ENCODE data around the gene CEP55. TPM values are rescaled to one million over a fixed set of nuclear protein-coding genes. Genes with fewer than 3 reads are reported as not detected.

CEP55 gene
- total and polyA plus RNA-seq, 9 of the 15 experiments (the other 6 are each of a cell fraction or from before 2014, with no cell fraction given) = 4.4 to 32.5 (median 18.1) TPM

DNA sequence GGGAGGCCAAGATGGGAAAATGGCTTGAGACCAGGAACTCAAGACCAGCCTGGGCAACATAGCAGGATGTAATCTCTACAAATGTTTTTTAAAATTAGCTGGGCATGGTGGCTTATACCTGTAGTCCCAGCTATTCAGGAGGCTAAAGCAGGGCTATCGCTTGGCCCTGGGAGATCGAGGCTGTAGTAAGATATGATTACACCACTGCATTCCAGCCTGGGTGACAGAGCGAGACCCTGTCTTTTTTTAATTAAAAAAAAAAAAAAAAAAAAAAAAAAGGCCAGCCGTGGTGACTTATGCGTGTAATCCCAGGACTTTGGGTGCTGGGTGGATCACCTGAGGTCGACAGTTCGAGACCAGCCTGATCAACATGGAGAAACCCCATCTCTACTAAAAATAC, 41.7 kb upstream of the CEP55 start:
- H3K9me1 ChIP-seq (ENCODE audit: control insufficient read depth, insufficient read depth, low read length) = no peaks in the 10 kb centered on the region
- DNase-seq (ENCODE audit: extremely low read depth in 1 of 4, low spot score in 3 of 4) = no peak
- no peak overlapping the region for H3K9ac ChIP-seq (ENCODE audit: insufficient read depth in 1 of 2, low read depth in 2 of 2, low read length in 2 of 2)
- H3K27ac ChIP-seq (ENCODE audit: extremely low read depth, low read depth, low read length) = no peak overlapping the region
- no peaks in the 10 kb centered on the region for H3K4me1 ChIP-seq (replicated peaks in 1 of 2; ENCODE audit: control insufficient read depth in 2 of 2, insufficient read depth in 2 of 2, low read length in 2 of 2)
- H3K9me3 ChIP-seq (replicated peaks; ENCODE audit: control insufficient read depth, insufficient read depth, low read depth, low read length) = no peaks in the 10 kb centered on the region
- no peak for FAIRE-seq
- ChIA-PET CTCF (ENCODE audit: low intra/inter-chr PET ratio) (no interaction called here), POLR2A (interaction anchor here (1.7 kb wide), 1 partner anchor 9 kb away, joined by 3 read pairs; no protein-coding TSS in a partner anchor)
- H2AFZ ChIP-seq (ENCODE audit: low read depth, low read length) = no peak overlapping the region
- WGBS (ENCODE audit: insufficient coverage, low coverage, missing lambda C conversion rate) = 3% methylated on average over 5 of the region's 7 CpGs
- TF ChIP-seq, protein P1, sequence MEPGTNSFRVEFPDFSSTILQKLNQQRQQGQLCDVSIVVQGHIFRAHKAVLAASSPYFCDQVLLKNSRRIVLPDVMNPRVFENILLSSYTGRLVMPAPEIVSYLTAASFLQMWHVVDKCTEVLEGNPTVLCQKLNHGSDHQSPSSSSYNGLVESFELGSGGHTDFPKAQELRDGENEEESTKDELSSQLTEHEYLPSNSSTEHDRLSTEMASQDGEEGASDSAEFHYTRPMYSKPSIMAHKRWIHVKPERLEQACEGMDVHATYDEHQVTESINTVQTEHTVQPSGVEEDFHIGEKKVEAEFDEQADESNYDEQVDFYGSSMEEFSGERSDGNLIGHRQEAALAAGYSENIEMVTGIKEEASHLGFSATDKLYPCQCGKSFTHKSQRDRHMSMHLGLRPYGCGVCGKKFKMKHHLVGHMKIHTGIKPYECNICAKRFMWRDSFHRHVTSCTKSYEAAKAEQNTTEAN (CRISPR knock-in tag; IDR thresholded peaks at IDR 0.05) = no peak
- TF ChIP-seq ZNF12 (CRISPR knock-in tag; IDR thresholded peaks at IDR 0.05) (no peak), ZNF316 (IDR thresholded peaks at IDR 0.05) (no peak), NR3C1 (CRISPR knock-in tag; IDR thresholded peaks at IDR 0.05) (no peak), HDGF (IDR thresholded peaks at IDR 0.05) (no peak), ZNF785 (CRISPR knock-in tag; IDR thresholded peaks at IDR 0.05) (no peak), NONO (IDR thresholded peaks at IDR 0.05; ENCODE audit: low read depth in 2 of 2, low read length in 1 of 2) (no peak), ILF3 (IDR thresholded peaks at IDR 0.05; ENCODE audit: borderline replicate concordance) (no peak), EP400 (IDR thresholded peaks at IDR 0.05) (no peak), NR1H2 (CRISPR knock-in tag; IDR thresholded peaks at IDR 0.05) (no peak), GATAD2A (IDR thresholded peaks at IDR 0.05) (no peak), ESRRA (IDR thresholded peaks at IDR 0.05; ENCODE audit: borderline replicate concordance, low read depth) (no peak), ZNF830 (CRISPR knock-in tag; IDR thresholded peaks at IDR 0.05) (no peak), POLR2AphosphoS2 (IDR thresholded peaks at IDR 0.05; ENCODE audit: low read length) (no peak), ZNF57 (CRISPR knock-in tag; IDR thresholded peaks at IDR 0.05) (no peak), ZNF143 (CRISPR knock-in tag; IDR thresholded peaks at IDR 0.05) (no peak)
- TF ChIP-seq, protein P2, sequence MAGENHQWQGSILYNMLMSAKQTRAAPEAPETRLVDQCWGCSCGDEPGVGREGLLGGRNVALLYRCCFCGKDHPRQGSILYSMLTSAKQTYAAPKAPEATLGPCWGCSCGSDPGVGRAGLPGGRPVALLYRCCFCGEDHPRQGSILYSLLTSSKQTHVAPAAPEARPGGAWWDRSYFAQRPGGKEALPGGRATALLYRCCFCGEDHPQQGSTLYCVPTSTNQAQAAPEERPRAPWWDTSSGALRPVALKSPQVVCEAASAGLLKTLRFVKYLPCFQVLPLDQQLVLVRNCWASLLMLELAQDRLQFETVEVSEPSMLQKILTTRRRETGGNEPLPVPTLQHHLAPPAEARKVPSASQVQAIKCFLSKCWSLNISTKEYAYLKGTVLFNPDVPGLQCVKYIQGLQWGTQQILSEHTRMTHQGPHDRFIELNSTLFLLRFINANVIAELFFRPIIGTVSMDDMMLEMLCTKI (IDR thresholded peaks at IDR 0.05; ENCODE audit: partially characterized antibody) = no peak
- TF ChIP-seq, protein P3, sequence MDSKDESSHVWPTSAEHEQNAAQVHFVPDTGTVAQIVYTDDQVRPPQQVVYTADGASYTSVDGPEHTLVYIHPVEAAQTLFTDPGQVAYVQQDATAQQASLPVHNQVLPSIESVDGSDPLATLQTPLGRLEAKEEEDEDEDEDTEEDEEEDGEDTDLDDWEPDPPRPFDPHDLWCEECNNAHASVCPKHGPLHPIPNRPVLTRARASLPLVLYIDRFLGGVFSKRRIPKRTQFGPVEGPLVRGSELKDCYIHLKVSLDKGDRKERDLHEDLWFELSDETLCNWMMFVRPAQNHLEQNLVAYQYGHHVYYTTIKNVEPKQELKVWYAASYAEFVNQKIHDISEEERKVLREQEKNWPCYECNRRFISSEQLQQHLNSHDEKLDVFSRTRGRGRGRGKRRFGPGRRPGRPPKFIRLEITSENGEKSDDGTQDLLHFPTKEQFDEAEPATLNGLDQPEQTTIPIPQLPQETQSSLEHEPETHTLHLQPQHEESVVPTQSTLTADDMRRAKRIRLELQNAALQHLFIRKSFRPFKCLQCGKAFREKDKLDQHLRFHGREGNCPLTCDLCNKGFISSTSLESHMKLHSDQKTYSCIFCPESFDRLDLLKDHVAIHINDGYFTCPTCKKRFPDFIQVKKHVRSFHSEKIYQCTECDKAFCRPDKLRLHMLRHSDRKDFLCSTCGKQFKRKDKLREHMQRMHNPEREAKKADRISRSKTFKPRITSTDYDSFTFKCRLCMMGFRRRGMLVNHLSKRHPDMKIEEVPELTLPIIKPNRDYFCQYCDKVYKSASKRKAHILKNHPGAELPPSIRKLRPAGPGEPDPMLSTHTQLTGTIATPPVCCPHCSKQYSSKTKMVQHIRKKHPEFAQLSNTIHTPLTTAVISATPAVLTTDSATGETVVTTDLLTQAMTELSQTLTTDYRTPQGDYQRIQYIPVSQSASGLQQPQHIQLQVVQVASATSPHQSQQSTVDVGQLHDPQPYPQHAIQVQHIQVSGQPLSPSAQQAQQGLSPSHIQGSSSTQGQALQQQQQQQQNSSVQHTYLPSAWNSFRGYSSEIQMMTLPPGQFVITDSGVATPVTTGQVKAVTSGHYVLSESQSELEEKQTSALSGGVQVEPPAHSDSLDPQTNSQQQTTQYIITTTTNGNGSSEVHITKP (IDR thresholded peaks at IDR 0.05; ENCODE audit: partially characterized antibody) = no peak
- no peaks in the 10 kb centered on the region for H3K36me3 ChIP-seq (ENCODE audit: control insufficient read depth, insufficient read depth, low read length)
- H3K4me3 ChIP-seq = no peak overlapping the region
- H3K79me2 ChIP-seq (ENCODE audit: control insufficient read depth, insufficient read depth, low read length) = no peaks in the 10 kb centered on the region
- no peak for ATAC-seq
- intact Hi-C loops (cut with micrococcal nuclease) (no loop called here), in situ Hi-C loops (cut with MboI) (no loop called here)
- BruUV-seq (replicated peaks) = no TSS peak
- H3K27me3 ChIP-seq (ENCODE audit: control insufficient read depth in 2 of 2, insufficient read depth in 2 of 2, low read length in 2 of 2) = peaks cover 0 to 5% of the 10 kb centered on the region in 2 experiments; a peak in 3 of 5 replicates
- no peak overlapping the region for H3K4me2 ChIP-seq (ENCODE audit: insufficient read depth, low read length)
- no peaks in the 10 kb centered on the region for H4K20me1 ChIP-seq (replicated peaks; ENCODE audit: control insufficient read depth, insufficient read depth, low read length)

Data from K562 (cell line).